Testis (tissue), 3 donors: ENCODE measurements around the gene NXPH2. TPM values are rescaled to one million over a fixed set of nuclear protein-coding genes. Genes with fewer than 3 reads are reported as not detected.

Experiments
- DNase-seq: peaks from one replicate; pipeline ENCODE4 v3.0.0-alpha.2; 2019
- H3K27ac ChIP-seq, 2 donors: fragments of 200-600 bp; sonication (generic); one replicate each; pipeline ENCODE4 v1.5.1; 2019
- H3K27me3 ChIP-seq: fragments of 200-600 bp; sonication (generic); one replicate; pipeline ENCODE4 v1.5.1; 2019
- H3K36me3 ChIP-seq: fragments of 200-600 bp; sonication (generic); one replicate; pipeline ENCODE4 v1.5.1; 2017; ENCODE audit warnings: low read depth; ENCODE audit errors: missing control alignments
- H3K4me1 ChIP-seq: fragments of 200-600 bp; sonication (generic); one replicate; pipeline ENCODE4 v1.5.1; 2019
- H3K4me3 ChIP-seq, 2 donors: fragments of 200-600 bp; sonication (generic); one replicate each; pipeline ENCODE4 v1.5.1; 2017 to 2019
- H3K9me3 ChIP-seq: fragments of 200-600 bp; sonication (generic); one replicate; pipeline ENCODE4 v1.5.1; 2017
- CTCF ChIP-seq, 3 experiments: fragments of 450-650 bp in 2 of 3; fragments of 200-600 bp in 1 of 3; sonication (generic) in 1 of 3; IDR thresholded peaks; one replicate each; pipeline ENCODE4 v1.5.1; 2016 to 2019; ENCODE audit warnings: antibody characterized with exemption in 3 of 3, mild to moderate bottlenecking in 2 of 3, moderate library complexity in 1 of 3
- POLR2A ChIP-seq: fragments of 450-650 bp; IDR thresholded peaks from one replicate; pipeline ENCODE4 v1.6.1; 2017; ENCODE audit warnings: antibody characterized with exemption, mild to moderate bottlenecking, moderate library complexity
- WGBS, 2 donors: methylation state at CpG; one replicate each; pipeline ENCODE4 v1.1.5; 2018; 5-methylcytosine and 5-hydroxymethylcytosine counted together
- intact Hi-C: fragments of 100-400 bp; cut with DNase I; formaldehyde crosslinking; loops from one replicate; pipeline ENCODE4 v1.15.1; 2023; ENCODE audit warnings: low total_unique reads
- polyA plus RNA-seq: library from polyadenylated mRNA; stranded (reverse); fragments of 350-450 nt; fragmentation: Illumina TruSeq; extraction: RNeasy Lipid Tissue Mini Kit (QIAGEN cat#74804); gene quantifications from one replicate; pipeline ENCODE4 v1.2.3, GENCODE V29; 2014; ENCODE audit warnings: low read depth, low replicate concordance; ENCODE audit not compliant: insufficient read depth
- total RNA-seq, 2 donors: library from RNA; depleted of rRNA; stranded (reverse); fragments of >200 nt; gene quantifications; one replicate each; pipeline ENCODE4 v1.2.3, GENCODE V29; 2016

The NXPH2 gene
- total and polyA plus RNA-seq, 3 donors from 2014 or later, result 0.63 TPM; not detected in 2

- intact Hi-C loops, result loop anchor here (5.0 kb wide), 1 partner anchor 330 kb away; no protein-coding TSS in a partner anchor
- Histone ChIP-seq H3K4me3 (no peak overlapping the region), H3K4me1 (no peaks in the 10 kb centered on the region), H3K27me3 (no peaks in the 10 kb centered on the region), H3K27ac (no peak overlapping the region), H3K36me3 (no peaks in the 10 kb centered on the region), H3K9me3 (no peaks in the 10 kb centered on the region)
- TF ChIP-seq CTCF (IDR thresholded peaks at IDR 0.05) (peak; percentile 58 to 63 (median 58)), POLR2A (no peak)
- DNase-seq, result peak; percentile 18
- 43 to 51% methylated on average over 2 of the region's 2 CpGs for WGBS, 2 donors
Measured at GRCh38 chr2:138787053-138787666, 7.0 kb upstream of the NXPH2 start.

- 87 to 89% methylated on average over 5 of the region's 5 CpGs for WGBS, 2 donors
- Histone ChIP-seq H3K27me3 (no peaks in the 10 kb centered on the region), H3K4me3 (no peak overlapping the region), H3K27ac (no peak overlapping the region), H3K9me3 (no peaks in the 10 kb centered on the region), H3K36me3 (no peaks in the 10 kb centered on the region), H3K4me1 (no peaks in the 10 kb centered on the region)
- intact Hi-C loops, result no loop called here
- TF ChIP-seq CTCF (IDR thresholded peaks at IDR 0.05), result no peak
- TF ChIP-seq POLR2A, result no peak
- DNase-seq, result no peak
Measured at GRCh38 chr2:138782383-138782782, 2.2 kb upstream of the NXPH2 start.

- H3K27me3 ChIP-seq, result no peaks in the 10 kb centered on the region
- no peak overlapping the region for H3K27ac ChIP-seq
- peak overlapping the region; percentile 6 to 42 for H3K4me3 ChIP-seq
- intact Hi-C loops, result no loop called here
- no peaks in the 10 kb centered on the region for H3K4me1 ChIP-seq
- no peaks in the 10 kb centered on the region for H3K36me3 ChIP-seq
- WGBS, 2 donors, result 7 to 11% methylated on average over 19 of the region's 19 CpGs
- no peak for DNase-seq
- no peaks in the 10 kb centered on the region for H3K9me3 ChIP-seq
- TF ChIP-seq CTCF (IDR thresholded peaks at IDR 0.05) (no peak), POLR2A (no peak)
Measured at GRCh38 chr2:138780908-138781307, 718 bp upstream of the NXPH2 start.

- no peaks in the 10 kb centered on the region for H3K27me3 ChIP-seq
- TF ChIP-seq POLR2A, result no peak
- TF ChIP-seq CTCF (IDR thresholded peaks at IDR 0.05), result no peak
Measured at GRCh38 chr2:138780446-138780880, 273 bp upstream of the NXPH2 start.

GRCh38 chr2:138779406-138779780 is 797 bp downstream of the NXPH2 start:
- no peaks in the 10 kb centered on the region for H3K36me3 ChIP-seq
- 2 to 3% methylated on average over 18 to 20 of the region's 20 CpGs for WGBS, 2 donors
- H3K27ac ChIP-seq, result no peak overlapping the region
- intact Hi-C loops, result no loop called here
- DNase-seq, result no peak
- no peaks in the 10 kb centered on the region for H3K27me3 ChIP-seq
- TF ChIP-seq POLR2A (no peak), CTCF (IDR thresholded peaks at IDR 0.05) (no peak)
- H3K9me3 ChIP-seq, result no peaks in the 10 kb centered on the region
- peak overlapping the region in 1 of 2 donors; percentile 42 for H3K4me3 ChIP-seq
- H3K4me1 ChIP-seq, result no peaks in the 10 kb centered on the region

More at GRCh38 chr2:138780446-138780880, 273 bp upstream of the NXPH2 start:
- no peaks in the 10 kb centered on the region for H3K9me3 ChIP-seq
- H3K27ac ChIP-seq, result no peak overlapping the region
- H3K4me3 ChIP-seq, result peak overlapping the region; percentile 6 to 42
- intact Hi-C loops, result no loop called here
- H3K4me1 ChIP-seq, result no peaks in the 10 kb centered on the region
- H3K36me3 ChIP-seq, result no peaks in the 10 kb centered on the region
- WGBS, 2 donors, result 1 to 4% methylated on average over 19 to 27 of the region's 40 CpGs
- no peak for DNase-seq
